GM12865 (cell line): ENCODE results near the gene ALKBH3.

Experiments
- DNase-seq: peaks from one replicate; pipeline ENCODE4 v3.0.0; 2010; ENCODE audit warnings: low read depth
- H3K4me3 ChIP-seq: 2 replicates; pipeline ENCODE4 v1.5.1; 2011; ENCODE audit warnings: mild to moderate bottlenecking, low read depth, low read length, control low read depth
- CTCF ChIP-seq: IDR thresholded peaks from 2 replicates; pipeline ENCODE4 v1.5.1; 2011; ENCODE audit warnings: low read length, control low read depth, low read depth, inconsistent platforms; ENCODE audit not compliant: insufficient read depth; ENCODE audit errors: missing control alignments

ALKBH3 gene

GRCh38 chr11:43879789-43880639 is 617 bp upstream of the ALKBH3 start:
- no peak for DNase-seq
- TF ChIP-seq CTCF, result no peak
- H3K4me3 ChIP-seq, result peak overlapping the region; percentile 87

GRCh38 chr11:43892851-43893250 is 12.2 kb downstream of the ALKBH3 start:
- DNase-seq, result no peak
- no peak overlapping the region for H3K4me3 ChIP-seq
- TF ChIP-seq CTCF, result no peak

GRCh38 chr11:43894546-43894945 is 13.9 kb downstream of the ALKBH3 start:
- no peak overlapping the region for H3K4me3 ChIP-seq
- no peak for DNase-seq
- TF ChIP-seq CTCF, result no peak

- DNase-seq, result no peak
- no peak for TF ChIP-seq CTCF
- no peak overlapping the region for H3K4me3 ChIP-seq
Measured at GRCh38 chr11:43895601-43896000, 15.0 kb downstream of the ALKBH3 start.

- no peak for DNase-seq
- no peak for TF ChIP-seq CTCF
Measured at GRCh38 chr11:43898574-43898973, 17.9 kb downstream of the ALKBH3 start.

GRCh38 chr11:43899094-43899493 is 18.5 kb downstream of the ALKBH3 start:
- H3K4me3 ChIP-seq, result no peak overlapping the region

More at GRCh38 chr11:43898574-43898973, 17.9 kb downstream of the ALKBH3 start:
- no peak overlapping the region for H3K4me3 ChIP-seq

More at GRCh38 chr11:43899094-43899493, 18.5 kb downstream of the ALKBH3 start:
- DNase-seq, result no peak
- TF ChIP-seq CTCF, result no peak
